ENCODE data around the gene KRTAP29-1. TPM values are rescaled to one million over a fixed set of nuclear protein-coding genes. Genes with fewer than 3 reads are reported as not detected.

The KRTAP29-1 gene
- polyA plus RNA-seq, 1 donor, result not detected

- no CpG with 5 or more reads among the region's 17 CpGs for WGBS (ENCODE audit: insufficient coverage, low lambda C conversion rate)
- DNase-seq, result no peak
These were observed 13.3 kb upstream of the KRTAP29-1 start for GRCh38 chr17:41315814-41316445.

DNA sequence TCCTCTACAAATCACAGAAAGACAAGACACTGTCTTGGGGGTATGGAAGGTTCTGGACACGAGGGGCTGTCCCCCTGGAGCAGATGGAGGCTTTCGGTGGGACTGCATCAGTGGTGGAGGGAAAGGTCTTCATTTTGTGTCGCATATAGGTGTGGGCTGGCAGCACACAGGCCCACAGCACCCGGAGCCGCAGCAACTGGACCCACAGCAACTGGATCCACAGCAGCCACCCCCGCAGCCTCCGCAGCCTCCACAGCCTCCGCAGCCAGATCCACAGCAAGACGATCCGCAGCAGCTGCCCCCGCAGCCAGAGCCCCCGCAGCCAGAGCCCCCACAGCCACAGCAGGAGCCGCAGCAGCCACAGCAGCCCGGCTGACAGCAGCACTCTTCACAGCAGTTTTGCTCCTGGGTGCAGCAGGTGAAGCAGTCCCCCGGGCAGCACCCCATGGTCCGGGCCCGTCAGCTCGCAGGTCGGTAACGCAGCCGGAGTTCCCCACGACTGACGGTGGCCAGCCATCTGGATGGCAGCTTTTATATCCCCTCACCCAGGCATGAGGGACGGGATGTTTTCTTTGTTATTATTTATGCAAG, 12.6 kb upstream of the KRTAP29-1 start, which contains the start of gene KRTAP17-1:
Gene KRTAP17-1 (minus strand): TSS at position 507 of the 591 bp plus-strand sequence. CDS start 60 bp downstream, at position 447.
- no CpG with 5 or more reads among the region's 24 CpGs for WGBS (ENCODE audit: insufficient coverage, low lambda C conversion rate)
- Histone ChIP-seq H3K36me3 (ENCODE audit: control insufficient read depth, insufficient read depth, low read length) (no peaks in the 10 kb centered on the region), H3K27me3 (ENCODE audit: control insufficient read depth, insufficient read depth, low read length) (peaks cover 17% of the 10 kb centered on the region), H3K27ac (ENCODE audit: low read length) (no peak within 1 kb of the TSS), H3K9me3 (ENCODE audit: control insufficient read depth, low read depth, low read length) (peaks cover 2% of the 10 kb centered on the region), H3K4me1 (ENCODE audit: control insufficient read depth, insufficient read depth, low read length) (no peaks in the 10 kb centered on the region), H3K4me3 (ENCODE audit: low read length) (no peak within 1 kb of the TSS)
- DNase-seq, result no peak

More at GRCh38 chr17:41315814-41316445, 13.3 kb upstream of the KRTAP29-1 start:
- Histone ChIP-seq H3K9me3 (ENCODE audit: control insufficient read depth, low read depth, low read length) (peaks cover 2% of the 10 kb centered on the region), H3K27ac (ENCODE audit: low read length) (no peak overlapping the region), H3K27me3 (ENCODE audit: control insufficient read depth, insufficient read depth, low read length) (peaks cover 17% of the 10 kb centered on the region), H3K4me3 (ENCODE audit: low read length) (no peak overlapping the region), H3K36me3 (ENCODE audit: control insufficient read depth, insufficient read depth, low read length) (no peaks in the 10 kb centered on the region), H3K4me1 (ENCODE audit: control insufficient read depth, insufficient read depth, low read length) (no peaks in the 10 kb centered on the region)

- H3K4me1 ChIP-seq (ENCODE audit: control insufficient read depth, insufficient read depth, low read length), result no peaks in the 10 kb centered on the region
- no peaks in the 10 kb centered on the region for H3K36me3 ChIP-seq (ENCODE audit: control insufficient read depth, insufficient read depth, low read length)
- DNase-seq, result no peak
- H3K4me3 ChIP-seq (ENCODE audit: low read length), result no peak overlapping the region
- H3K27ac ChIP-seq (ENCODE audit: low read length), result no peak overlapping the region
- no peaks in the 10 kb centered on the region for H3K9me3 ChIP-seq (ENCODE audit: control insufficient read depth, low read depth, low read length)
- peaks cover 19% of the 10 kb centered on the region for H3K27me3 ChIP-seq (ENCODE audit: control insufficient read depth, insufficient read depth, low read length)
- no CpG with 5 or more reads among the region's 1 CpG for WGBS (ENCODE audit: insufficient coverage, low lambda C conversion rate)
These were observed 8.5 kb upstream of the KRTAP29-1 start for GRCh38 chr17:41311111-41311510.

- no CpG with 5 or more reads among the region's 7 CpGs for WGBS (ENCODE audit: insufficient coverage, low lambda C conversion rate)
- Histone ChIP-seq H3K27me3 (ENCODE audit: control insufficient read depth, insufficient read depth, low read length) (peaks cover 6% of the 10 kb centered on the region), H3K36me3 (ENCODE audit: control insufficient read depth, insufficient read depth, low read length) (no peaks in the 10 kb centered on the region), H3K4me3 (ENCODE audit: low read length) (no peak within 1 kb of the TSS), H3K4me1 (ENCODE audit: control insufficient read depth, insufficient read depth, low read length) (no peaks in the 10 kb centered on the region), H3K9me3 (ENCODE audit: control insufficient read depth, low read depth, low read length) (no peaks in the 10 kb centered on the region), H3K27ac (ENCODE audit: low read length) (no peak within 1 kb of the TSS)
- DNase-seq, result no peak
These were observed 6.3 kb upstream of the KRTAP29-1 start, which contains the start of gene KRTAP16-1 for GRCh38 chr17:41308918-41309359. TSS of gene KRTAP16-1 (minus strand) at chr17:41309309. CDS start at chr17:41309253, 56 bp downstream.

GRCh38 chr17:41308251-41308917, 5.7 kb upstream of the KRTAP29-1 start:
- no CpG with 5 or more reads among the region's 10 CpGs for WGBS (ENCODE audit: insufficient coverage, low lambda C conversion rate)
- no peak for DNase-seq

GRCh38 chr17:41307647-41308046, 5.0 kb upstream of the KRTAP29-1 start:
- peaks cover 6% of the 10 kb centered on the region for H3K27me3 ChIP-seq (ENCODE audit: control insufficient read depth, insufficient read depth, low read length)
- H3K27ac ChIP-seq (ENCODE audit: low read length), result no peak overlapping the region
- H3K9me3 ChIP-seq (ENCODE audit: control insufficient read depth, low read depth, low read length), result no peaks in the 10 kb centered on the region
- no peaks in the 10 kb centered on the region for H3K4me1 ChIP-seq (ENCODE audit: control insufficient read depth, insufficient read depth, low read length)
- no CpG with 5 or more reads among the region's 9 CpGs for WGBS (ENCODE audit: insufficient coverage, low lambda C conversion rate)
- no peak overlapping the region for H3K4me3 ChIP-seq (ENCODE audit: low read length)
- no peaks in the 10 kb centered on the region for H3K36me3 ChIP-seq (ENCODE audit: control insufficient read depth, insufficient read depth, low read length)
- no peak for DNase-seq

More at GRCh38 chr17:41308251-41308917, 5.7 kb upstream of the KRTAP29-1 start:
- Histone ChIP-seq H3K27me3 (ENCODE audit: control insufficient read depth, insufficient read depth, low read length) (peaks cover 6% of the 10 kb centered on the region), H3K36me3 (ENCODE audit: control insufficient read depth, insufficient read depth, low read length) (no peaks in the 10 kb centered on the region), H3K27ac (ENCODE audit: low read length) (no peak overlapping the region), H3K4me3 (ENCODE audit: low read length) (no peak overlapping the region), H3K4me1 (ENCODE audit: control insufficient read depth, insufficient read depth, low read length) (no peaks in the 10 kb centered on the region), H3K9me3 (ENCODE audit: control insufficient read depth, low read depth, low read length) (no peaks in the 10 kb centered on the region)

GRCh38 chr17:41304091-41304490, 1.4 kb upstream of the KRTAP29-1 start:
- Histone ChIP-seq H3K36me3 (ENCODE audit: control insufficient read depth, insufficient read depth, low read length) (no peaks in the 10 kb centered on the region), H3K9me3 (ENCODE audit: control insufficient read depth, low read depth, low read length) (no peaks in the 10 kb centered on the region), H3K4me3 (ENCODE audit: low read length) (no peak overlapping the region), H3K4me1 (ENCODE audit: control insufficient read depth, insufficient read depth, low read length) (no peaks in the 10 kb centered on the region), H3K27me3 (ENCODE audit: control insufficient read depth, insufficient read depth, low read length) (peaks cover 10% of the 10 kb centered on the region), H3K27ac (ENCODE audit: low read length) (no peak overlapping the region)
- DNase-seq, result no peak
- no CpG with 5 or more reads among the region's 12 CpGs for WGBS (ENCODE audit: insufficient coverage, low lambda C conversion rate)

DNA sequence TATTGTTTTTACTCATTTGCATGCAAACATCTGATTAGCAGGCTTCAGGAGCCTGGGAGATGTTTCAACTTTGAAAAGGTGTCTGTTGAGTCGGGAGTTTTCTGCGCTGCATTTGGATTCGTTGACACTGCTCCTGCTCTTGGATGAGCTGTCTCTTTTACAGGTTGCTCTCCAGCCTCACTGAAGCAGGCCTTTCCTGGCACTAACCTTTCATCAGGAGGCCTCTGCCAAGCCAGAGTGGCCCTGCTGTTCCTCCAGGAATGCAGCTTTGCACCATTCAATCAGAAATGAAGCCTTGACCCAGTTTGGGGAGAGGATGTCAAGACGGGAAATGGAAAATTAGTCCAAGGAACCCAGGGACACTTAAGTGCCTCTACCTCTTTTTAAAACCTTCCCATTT, 330 bp upstream of the KRTAP29-1 start:
- H3K4me3 ChIP-seq (ENCODE audit: low read length), result no peak overlapping the region
- H3K9me3 ChIP-seq (ENCODE audit: control insufficient read depth, low read depth, low read length), result no peaks in the 10 kb centered on the region
- no peak overlapping the region for H3K27ac ChIP-seq (ENCODE audit: low read length)
- DNase-seq, result no peak
- WGBS (ENCODE audit: insufficient coverage, low lambda C conversion rate), result no CpG with 5 or more reads among the region's 4 CpGs
- H3K27me3 ChIP-seq (ENCODE audit: control insufficient read depth, insufficient read depth, low read length), result peaks cover 6% of the 10 kb centered on the region
- H3K4me1 ChIP-seq (ENCODE audit: control insufficient read depth, insufficient read depth, low read length), result no peaks in the 10 kb centered on the region
- no peaks in the 10 kb centered on the region for H3K36me3 ChIP-seq (ENCODE audit: control insufficient read depth, insufficient read depth, low read length)

GRCh38 chr17:41301204-41301790, 1.4 kb downstream of the KRTAP29-1 start:
- WGBS (ENCODE audit: insufficient coverage, low lambda C conversion rate), result no CpG with 5 or more reads among the region's 5 CpGs
- no peaks in the 10 kb centered on the region for H3K4me1 ChIP-seq (ENCODE audit: control insufficient read depth, insufficient read depth, low read length)
- DNase-seq, result no peak
- H3K4me3 ChIP-seq (ENCODE audit: low read length), result no peak overlapping the region
- no peaks in the 10 kb centered on the region for H3K9me3 ChIP-seq (ENCODE audit: control insufficient read depth, low read depth, low read length)
- no peaks in the 10 kb centered on the region for H3K36me3 ChIP-seq (ENCODE audit: control insufficient read depth, insufficient read depth, low read length)
- H3K27ac ChIP-seq (ENCODE audit: low read length), result no peak overlapping the region
- peaks cover 8% of the 10 kb centered on the region for H3K27me3 ChIP-seq (ENCODE audit: control insufficient read depth, insufficient read depth, low read length)

- Histone ChIP-seq H3K4me1 (ENCODE audit: control insufficient read depth, insufficient read depth, low read length) (no peaks in the 10 kb centered on the region), H3K4me3 (ENCODE audit: low read length) (no peak overlapping the region), H3K9me3 (ENCODE audit: control insufficient read depth, low read depth, low read length) (no peaks in the 10 kb centered on the region), H3K27me3 (ENCODE audit: control insufficient read depth, insufficient read depth, low read length) (peaks cover 8% of the 10 kb centered on the region), H3K36me3 (ENCODE audit: control insufficient read depth, insufficient read depth, low read length) (no peaks in the 10 kb centered on the region), H3K27ac (ENCODE audit: low read length) (no peak overlapping the region)
- DNase-seq, result no peak
- WGBS (ENCODE audit: insufficient coverage, low lambda C conversion rate), result 94% methylated on average over 5 of the region's 20 CpGs
These were observed 4.1 kb downstream of the KRTAP29-1 start for GRCh38 chr17:41298458-41299135.
